Measurements from ENCODE around the gene TTC19. TPM values are rescaled to one million over a fixed set of nuclear protein-coding genes. Genes with fewer than 3 reads are reported as not detected.

TTC19 gene
- total RNA-seq, 1 experiment from 2014 or later, result 20.2 TPM

DNA sequence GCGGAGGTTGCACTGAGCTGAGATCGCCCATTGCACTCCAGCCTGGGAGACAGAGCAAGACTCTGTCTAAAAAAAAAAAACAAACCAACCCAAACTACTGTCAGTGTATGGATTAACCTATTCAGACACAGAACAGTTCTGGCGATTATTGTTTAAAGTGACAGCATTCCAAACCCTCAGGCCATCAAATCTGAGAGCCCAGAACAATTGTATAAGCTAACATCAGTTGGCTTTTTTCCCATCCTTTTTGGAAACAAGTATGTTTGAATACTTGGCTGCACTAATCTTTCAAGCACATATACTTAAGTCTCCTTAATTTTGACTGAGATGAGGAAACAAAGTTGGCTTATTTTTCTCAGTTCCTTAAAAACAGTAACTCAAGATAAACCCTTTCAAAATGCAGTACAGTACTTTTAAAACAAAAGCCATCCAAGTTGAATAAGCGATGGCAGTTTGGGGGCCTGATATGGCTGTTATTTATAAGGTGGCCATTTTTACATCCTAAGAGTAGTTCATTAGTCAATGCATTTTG is 1.5 kb upstream of the TTC19 start:
- Histone ChIP-seq H3K4me3 (ENCODE audit: low read depth, low read length) (no peak overlapping the region), H3K9me3 (no peaks in the 10 kb centered on the region), H3K4me1 (no peaks in the 10 kb centered on the region), H3K36me3 (ENCODE audit: control insufficient read depth, insufficient read depth, low read length) (no peaks in the 10 kb centered on the region; the same call in 1 of the 2 replicates), H3K27me3 (replicated peaks; ENCODE audit: control insufficient read depth, insufficient read depth, low read length) (no peaks in the 10 kb centered on the region)
- Mint-ChIP-seq H3K36me3 (ENCODE audit: insufficient read depth, unreplicated experiment) (peaks cover 49% of the 10 kb centered on the region), H3K4me1 (ENCODE audit: low read depth, unreplicated experiment) (peaks cover 15% of the 10 kb centered on the region), H3K4me3 (ENCODE audit: unreplicated experiment) (no peak overlapping the region), H3K9me3 (ENCODE audit: unreplicated experiment) (no peaks in the 10 kb centered on the region), H3K27ac (ENCODE audit: unreplicated experiment) (no peak overlapping the region), H3K27me3 (ENCODE audit: insufficient read depth, unreplicated experiment) (no peaks in the 10 kb centered on the region)
- ChIA-PET POLR2A (no interaction called here), CTCF (interaction anchor here (0.8 to 3.2 kb wide), 2 partner anchors 46 to 53 kb away, joined by 3 to 19 read pairs; partner anchors contain the start of gene ADORA2B)
- DNase-seq, result no peak
- BruUV-seq (replicated peaks), result TSS peak; percentile 61
- TF ChIP-seq, protein P1, sequence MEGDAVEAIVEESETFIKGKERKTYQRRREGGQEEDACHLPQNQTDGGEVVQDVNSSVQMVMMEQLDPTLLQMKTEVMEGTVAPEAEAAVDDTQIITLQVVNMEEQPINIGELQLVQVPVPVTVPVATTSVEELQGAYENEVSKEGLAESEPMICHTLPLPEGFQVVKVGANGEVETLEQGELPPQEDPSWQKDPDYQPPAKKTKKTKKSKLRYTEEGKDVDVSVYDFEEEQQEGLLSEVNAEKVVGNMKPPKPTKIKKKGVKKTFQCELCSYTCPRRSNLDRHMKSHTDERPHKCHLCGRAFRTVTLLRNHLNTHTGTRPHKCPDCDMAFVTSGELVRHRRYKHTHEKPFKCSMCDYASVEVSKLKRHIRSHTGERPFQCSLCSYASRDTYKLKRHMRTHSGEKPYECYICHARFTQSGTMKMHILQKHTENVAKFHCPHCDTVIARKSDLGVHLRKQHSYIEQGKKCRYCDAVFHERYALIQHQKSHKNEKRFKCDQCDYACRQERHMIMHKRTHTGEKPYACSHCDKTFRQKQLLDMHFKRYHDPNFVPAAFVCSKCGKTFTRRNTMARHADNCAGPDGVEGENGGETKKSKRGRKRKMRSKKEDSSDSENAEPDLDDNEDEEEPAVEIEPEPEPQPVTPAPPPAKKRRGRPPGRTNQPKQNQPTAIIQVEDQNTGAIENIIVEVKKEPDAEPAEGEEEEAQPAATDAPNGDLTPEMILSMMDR (IDR thresholded peaks at IDR 0.05; ENCODE audit: insufficient read depth in 1 of 2, low read depth in 1 of 2, low read length in 1 of 2, severe bottlenecking in 1 of 2, unreplicated experiment in 1 of 2), result no peak
- intact Hi-C loops (cut with micrococcal nuclease; ENCODE audit: unreplicated experiment), result loop anchor here (1.0 kb wide), 2 partner anchors 54 to 170 kb away; no protein-coding TSS in a partner anchor

DNA sequence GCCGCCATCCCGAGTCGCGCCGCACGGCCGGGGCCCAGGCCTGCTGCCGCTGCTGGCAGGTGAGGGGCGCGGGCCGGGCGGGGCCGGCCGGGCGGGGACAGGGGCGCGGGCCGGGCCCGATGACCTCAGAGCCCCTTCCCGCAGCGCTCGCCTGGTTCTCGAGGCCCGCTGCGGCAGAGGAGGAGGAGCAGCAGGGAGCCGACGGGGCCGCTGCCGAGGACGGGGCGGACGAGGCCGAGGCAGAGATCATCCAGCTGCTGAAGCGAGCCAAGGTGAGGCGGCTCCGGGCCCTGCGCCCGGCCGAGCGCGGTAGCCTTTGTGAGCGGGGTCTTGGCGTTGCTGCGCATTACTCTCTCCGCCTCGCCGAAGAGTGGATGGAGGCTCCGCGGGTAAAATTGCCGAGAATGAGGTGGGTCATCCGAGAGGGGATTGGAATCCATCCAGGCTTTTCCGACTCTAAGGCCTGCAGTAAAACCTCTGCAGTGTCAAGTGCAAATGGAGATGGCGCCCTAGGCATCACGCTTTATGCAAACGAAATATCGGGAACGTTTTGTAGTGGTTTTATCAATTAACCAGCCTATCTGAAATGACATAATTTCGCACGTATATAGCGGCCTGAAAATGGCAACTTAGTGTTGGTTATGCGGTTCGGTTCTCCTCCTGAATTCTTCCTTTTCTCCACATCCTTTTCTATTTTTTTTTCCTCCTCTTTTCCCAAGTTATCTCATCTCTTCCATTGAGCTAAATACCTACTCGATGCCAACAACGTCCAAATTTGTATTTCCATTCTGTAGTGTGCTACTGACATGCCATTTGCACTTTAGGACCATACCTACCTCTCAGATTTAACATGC is 577 bp downstream of the TTC19 start:
- Mint-ChIP-seq H3K4me3 (ENCODE audit: unreplicated experiment) (peak overlapping the region; percentile 82), H3K27me3 (ENCODE audit: insufficient read depth, unreplicated experiment) (no peaks in the 10 kb centered on the region), H3K4me1 (ENCODE audit: low read depth, unreplicated experiment) (peaks cover 15% of the 10 kb centered on the region), H3K9me3 (ENCODE audit: unreplicated experiment) (no peaks in the 10 kb centered on the region), H3K27ac (ENCODE audit: unreplicated experiment) (peak overlapping the region; percentile 69), H3K36me3 (ENCODE audit: insufficient read depth, unreplicated experiment) (peaks cover 55% of the 10 kb centered on the region)
- Histone ChIP-seq H3K4me3 (ENCODE audit: low read depth, low read length) (peak overlapping the region; percentile 69), H3K9me3 (no peaks in the 10 kb centered on the region), H3K4me1 (no peaks in the 10 kb centered on the region), H3K36me3 (ENCODE audit: control insufficient read depth, insufficient read depth, low read length) (no peaks in the 10 kb centered on the region; the same call in 1 of the 2 replicates), H3K27me3 (replicated peaks; ENCODE audit: control insufficient read depth, insufficient read depth, low read length) (no peaks in the 10 kb centered on the region)
- no peak for DNase-seq
- TF ChIP-seq, protein P1 (IDR thresholded peaks at IDR 0.05; ENCODE audit: insufficient read depth in 1 of 2, low read depth in 1 of 2, low read length in 1 of 2, severe bottlenecking in 1 of 2, unreplicated experiment in 1 of 2), result no peak
- intact Hi-C loops (cut with micrococcal nuclease; ENCODE audit: unreplicated experiment), result no loop called here
- ChIA-PET CTCF (interaction anchor here (0.8 to 3.2 kb wide), 4 partner anchors 30 to 380 kb away, joined by 3 to 19 read pairs (median 4); partner anchors contain the start of genes ADORA2B and UBB), POLR2A (no interaction called here)
- no TSS peak for BruUV-seq (replicated peaks)

DNA sequence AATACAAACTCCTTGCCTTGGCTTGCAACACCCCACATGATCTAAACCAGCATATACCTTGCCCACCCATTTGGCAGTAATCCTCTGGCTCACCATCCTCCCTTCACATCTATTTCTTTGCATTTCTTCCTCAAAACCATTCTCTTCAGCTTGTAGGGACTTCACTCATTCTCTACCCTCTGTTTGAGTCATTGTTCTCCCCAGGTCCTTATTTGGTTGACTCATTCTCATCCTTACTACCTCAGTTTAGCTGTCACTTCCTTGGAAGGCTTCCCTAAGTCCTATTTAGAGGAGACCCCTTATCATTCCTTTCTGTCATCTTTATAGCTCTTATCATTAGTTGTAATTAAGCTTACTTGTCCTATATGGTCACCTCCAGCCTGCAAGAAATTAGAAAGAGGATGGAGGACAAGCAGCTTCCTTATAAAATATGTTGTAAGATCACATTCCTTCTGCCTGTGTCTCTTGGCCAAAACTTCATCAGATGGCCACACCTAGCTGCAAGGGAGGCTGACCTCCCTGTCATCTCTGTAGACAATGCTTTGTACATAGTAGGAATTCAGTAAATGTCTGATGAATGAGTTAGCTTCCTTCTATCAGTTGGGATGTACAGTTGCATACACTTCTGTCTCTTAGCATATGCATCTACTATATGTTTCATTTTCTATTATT is 1.7 kb downstream of the TTC19 start:
- H3K36me3 Mint-ChIP-seq (ENCODE audit: insufficient read depth, unreplicated experiment), result peaks cover 62% of the 10 kb centered on the region
- Histone ChIP-seq H3K4me3 (ENCODE audit: low read depth, low read length) (no peak overlapping the region; the same call in 1 of the 2 replicates), H3K9me3 (no peaks in the 10 kb centered on the region), H3K27me3 (replicated peaks; ENCODE audit: control insufficient read depth, insufficient read depth, low read length) (no peaks in the 10 kb centered on the region), H3K36me3 (ENCODE audit: control insufficient read depth, insufficient read depth, low read length) (no peaks in the 10 kb centered on the region; the same call in 1 of the 2 replicates), H3K4me1 (no peaks in the 10 kb centered on the region)
- H3K27ac Mint-ChIP-seq (ENCODE audit: unreplicated experiment), result peak overlapping the region; percentile 69
- POLR2A ChIA-PET, result no interaction called here
- intact Hi-C loops (cut with micrococcal nuclease; ENCODE audit: unreplicated experiment), result no loop called here
- H3K27me3 Mint-ChIP-seq (ENCODE audit: insufficient read depth, unreplicated experiment), result no peaks in the 10 kb centered on the region
- H3K9me3 Mint-ChIP-seq (ENCODE audit: unreplicated experiment), result no peaks in the 10 kb centered on the region
- H3K4me3 Mint-ChIP-seq (ENCODE audit: unreplicated experiment), result peak overlapping the region; percentile 82
- peaks cover 15% of the 10 kb centered on the region for H3K4me1 Mint-ChIP-seq (ENCODE audit: low read depth, unreplicated experiment)
- CTCF ChIA-PET, result no interaction called here
- DNase-seq, result no peak
- BruUV-seq (replicated peaks), result no TSS peak
- TF ChIP-seq, protein P1 (IDR thresholded peaks at IDR 0.05; ENCODE audit: insufficient read depth in 1 of 2, low read depth in 1 of 2, low read length in 1 of 2, severe bottlenecking in 1 of 2, unreplicated experiment in 1 of 2), result no peak
